Measurements from ENCODE around the gene KCNQ1. TPM values are rescaled to one million over a fixed set of nuclear protein-coding genes. Genes with fewer than 3 reads are reported as not detected.

Gene KCNQ1
- total and polyA plus RNA-seq, 2 donors (not counting 1 experiment from before 2014, with no cell fraction given): not detected

DNA sequence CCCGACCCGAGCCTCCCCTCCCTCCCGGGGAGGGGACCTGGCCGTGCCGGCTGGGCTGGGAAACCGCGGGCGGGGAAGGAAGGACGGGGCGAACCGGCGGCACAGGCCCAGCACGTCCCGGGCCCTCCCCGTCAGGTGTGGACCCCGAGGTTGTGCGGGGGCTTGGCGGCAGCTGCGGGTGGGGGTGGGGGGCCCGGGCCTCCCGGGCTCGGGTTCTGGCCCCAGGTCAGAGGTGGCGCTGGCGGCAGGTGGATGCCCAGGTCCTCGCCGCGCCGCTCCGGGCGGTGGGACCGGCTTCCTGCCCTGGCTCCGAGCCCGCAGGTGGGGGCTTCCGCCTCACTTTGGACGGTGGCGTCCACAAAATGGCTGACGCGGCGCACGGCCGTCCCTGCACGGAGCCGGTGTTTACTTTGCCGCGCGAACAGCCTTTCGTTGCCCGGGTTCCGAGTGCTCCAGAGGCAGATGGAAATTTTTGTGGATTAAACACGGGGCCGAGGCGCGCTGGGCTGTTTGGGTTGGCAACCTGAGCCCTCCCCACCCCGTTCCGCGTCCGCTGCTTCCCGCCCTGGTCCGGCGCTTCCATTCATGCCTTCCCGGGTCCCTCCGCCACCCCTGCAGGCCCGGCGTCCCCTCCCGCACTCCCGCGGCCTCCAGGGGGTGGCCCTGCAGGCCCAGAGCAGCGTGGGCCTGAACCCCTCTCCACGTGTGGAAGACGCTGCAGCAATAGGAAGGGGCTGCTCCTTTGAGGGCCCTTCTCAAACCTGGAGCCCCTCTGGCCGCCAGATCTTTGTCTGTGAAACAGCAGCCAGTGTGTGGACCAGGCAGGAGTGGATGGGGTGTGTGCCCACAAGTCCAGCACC, 346.9 kb downstream of the KCNQ1 start:
- H3K4me2 ChIP-seq (ENCODE audit: extremely low read depth, insufficient read depth, low read length): no peak overlapping the region
- H3K36me3 ChIP-seq (ENCODE audit: control insufficient read depth, insufficient read depth, low read length): no peaks in the 10 kb centered on the region
- H2AFZ ChIP-seq (ENCODE audit: low read length): no peak overlapping the region
- no peaks in the 10 kb centered on the region for H3K4me1 ChIP-seq (ENCODE audit: control insufficient read depth, extremely low read depth, insufficient read depth, low read length)
- no peak overlapping the region for H3K9ac ChIP-seq (ENCODE audit: insufficient read depth, low read length)
- peak overlapping the region in 1 of 4 experiments; percentile 32 for H3K4me3 ChIP-seq (replicated peaks in 1 of 4; ENCODE audit: control extremely low read depth in 1 of 4, insufficient read depth in 1 of 4, low read depth in 3 of 4, low read length in 4 of 4)
- no peaks in the 10 kb centered on the region for H4K20me1 ChIP-seq (ENCODE audit: control insufficient read depth, extremely low read depth, insufficient read depth, low read length)
- H3K27ac ChIP-seq (ENCODE audit: insufficient read depth, low read length): no peak overlapping the region
- TF ChIP-seq, protein P1, sequence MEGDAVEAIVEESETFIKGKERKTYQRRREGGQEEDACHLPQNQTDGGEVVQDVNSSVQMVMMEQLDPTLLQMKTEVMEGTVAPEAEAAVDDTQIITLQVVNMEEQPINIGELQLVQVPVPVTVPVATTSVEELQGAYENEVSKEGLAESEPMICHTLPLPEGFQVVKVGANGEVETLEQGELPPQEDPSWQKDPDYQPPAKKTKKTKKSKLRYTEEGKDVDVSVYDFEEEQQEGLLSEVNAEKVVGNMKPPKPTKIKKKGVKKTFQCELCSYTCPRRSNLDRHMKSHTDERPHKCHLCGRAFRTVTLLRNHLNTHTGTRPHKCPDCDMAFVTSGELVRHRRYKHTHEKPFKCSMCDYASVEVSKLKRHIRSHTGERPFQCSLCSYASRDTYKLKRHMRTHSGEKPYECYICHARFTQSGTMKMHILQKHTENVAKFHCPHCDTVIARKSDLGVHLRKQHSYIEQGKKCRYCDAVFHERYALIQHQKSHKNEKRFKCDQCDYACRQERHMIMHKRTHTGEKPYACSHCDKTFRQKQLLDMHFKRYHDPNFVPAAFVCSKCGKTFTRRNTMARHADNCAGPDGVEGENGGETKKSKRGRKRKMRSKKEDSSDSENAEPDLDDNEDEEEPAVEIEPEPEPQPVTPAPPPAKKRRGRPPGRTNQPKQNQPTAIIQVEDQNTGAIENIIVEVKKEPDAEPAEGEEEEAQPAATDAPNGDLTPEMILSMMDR (conservative IDR thresholded peaks at IDR 0.05 in 1 of 2, IDR thresholded peaks at IDR 0.05 in 1 of 2; ENCODE audit: low read depth in 1 of 2, low read length in 2 of 2): no peak
- no peak for TF ChIP-seq EZH2 (IDR thresholded peaks at IDR 0.05; ENCODE audit: low read length, missing control alignments)
- H3K79me2 ChIP-seq (ENCODE audit: control insufficient read depth, insufficient read depth, low read length): no peaks in the 10 kb centered on the region
- H3K27me3 ChIP-seq (ENCODE audit: control insufficient read depth, insufficient read depth, low read length): peaks cover 5% of the 10 kb centered on the region
- no peak for DNase-seq (ENCODE audit: low read depth in 2 of 2)
- no peaks in the 10 kb centered on the region for H3K9me3 ChIP-seq (ENCODE audit: control insufficient read depth, insufficient read depth, low read depth, low read length)

DNA sequence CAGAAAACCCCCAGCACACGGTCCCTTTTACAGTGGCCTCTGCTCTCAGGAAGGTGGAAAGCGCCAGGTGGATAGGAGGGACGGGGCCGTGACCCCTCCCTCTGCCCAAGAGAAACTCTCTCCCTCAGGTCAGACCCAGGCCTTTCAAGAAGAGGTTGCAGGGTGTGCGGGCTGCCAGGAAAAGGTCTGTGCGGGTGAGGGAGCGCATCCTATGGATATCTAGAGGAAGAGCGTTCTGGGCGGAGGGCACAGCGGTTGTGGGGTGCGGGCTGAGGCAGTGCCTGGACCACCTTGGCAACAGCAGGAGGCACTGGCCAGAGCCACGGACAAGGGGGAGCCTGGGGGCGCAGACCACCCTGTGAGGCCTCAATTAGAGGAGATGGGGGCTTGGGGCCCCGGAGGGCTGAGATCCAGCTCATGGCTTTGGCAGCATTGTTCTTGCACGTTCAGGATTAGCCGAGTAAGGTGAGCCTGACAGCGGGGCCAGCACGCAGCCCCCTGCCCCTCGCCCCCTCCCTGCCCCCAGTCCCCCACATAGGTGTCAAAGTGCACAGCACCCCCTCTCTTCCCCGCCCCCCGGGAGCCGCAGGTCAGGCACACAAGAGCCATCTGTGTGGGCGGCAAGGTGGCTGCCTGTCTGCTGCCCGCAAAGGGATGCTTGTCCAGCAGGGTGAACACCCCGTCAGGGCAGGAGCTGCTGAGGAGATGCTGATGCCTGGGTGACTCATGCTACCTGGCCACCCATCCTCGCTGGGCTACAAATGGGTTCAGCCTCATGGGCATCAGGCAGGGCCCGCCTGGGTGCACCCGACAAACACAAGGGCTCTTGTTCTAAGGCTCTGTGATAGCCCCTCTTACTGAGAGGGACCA, 347.8 kb downstream of the KCNQ1 start:
- no peak overlapping the region for H3K9ac ChIP-seq (ENCODE audit: insufficient read depth, low read length)
- H3K9me3 ChIP-seq (ENCODE audit: control insufficient read depth, insufficient read depth, low read depth, low read length): no peaks in the 10 kb centered on the region
- H3K27ac ChIP-seq (ENCODE audit: insufficient read depth, low read length): no peak overlapping the region
- H3K27me3 ChIP-seq (ENCODE audit: control insufficient read depth, insufficient read depth, low read length): peaks cover 5% of the 10 kb centered on the region
- no peak for DNase-seq (ENCODE audit: low read depth in 2 of 2)
- no peaks in the 10 kb centered on the region for H4K20me1 ChIP-seq (ENCODE audit: control insufficient read depth, extremely low read depth, insufficient read depth, low read length)
- H2AFZ ChIP-seq (ENCODE audit: low read length): no peak overlapping the region
- no peak overlapping the region for H3K4me3 ChIP-seq (replicated peaks in 1 of 4; ENCODE audit: control extremely low read depth in 1 of 4, insufficient read depth in 1 of 4, low read depth in 3 of 4, low read length in 4 of 4)
- H3K36me3 ChIP-seq (ENCODE audit: control insufficient read depth, insufficient read depth, low read length): no peaks in the 10 kb centered on the region
- TF ChIP-seq, protein P1 (conservative IDR thresholded peaks at IDR 0.05 in 1 of 2, IDR thresholded peaks at IDR 0.05 in 1 of 2; ENCODE audit: low read depth in 1 of 2, low read length in 2 of 2): no peak
- TF ChIP-seq EZH2 (IDR thresholded peaks at IDR 0.05; ENCODE audit: low read length, missing control alignments): no peak
- no peak overlapping the region for H3K4me2 ChIP-seq (ENCODE audit: extremely low read depth, insufficient read depth, low read length)
- no peaks in the 10 kb centered on the region for H3K79me2 ChIP-seq (ENCODE audit: control insufficient read depth, insufficient read depth, low read length)
- no peaks in the 10 kb centered on the region for H3K4me1 ChIP-seq (ENCODE audit: control insufficient read depth, extremely low read depth, insufficient read depth, low read length)

DNA sequence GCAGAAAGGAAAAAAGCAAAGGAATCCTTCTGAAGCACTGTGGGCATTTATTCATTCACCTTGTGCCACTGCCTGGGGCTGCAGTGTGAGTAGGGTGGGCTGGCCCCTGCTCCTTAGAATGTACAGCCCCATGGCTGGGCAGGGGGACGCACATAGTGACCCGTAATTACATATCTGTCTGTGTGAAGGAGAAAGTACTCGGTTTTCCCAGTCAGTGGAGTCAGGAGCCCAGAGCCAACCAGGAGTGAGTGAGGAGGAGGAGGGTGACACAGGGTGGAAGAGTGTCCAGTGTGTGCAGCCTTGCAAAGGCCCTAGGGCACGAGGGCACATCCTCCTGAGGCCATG, 348.9 kb downstream of the KCNQ1 start:
- Histone ChIP-seq H3K4me2 (ENCODE audit: extremely low read depth, insufficient read depth, low read length) (no peak overlapping the region), H3K27me3 (ENCODE audit: control insufficient read depth, insufficient read depth, low read length) (peaks cover 7% of the 10 kb centered on the region), H4K20me1 (ENCODE audit: control insufficient read depth, extremely low read depth, insufficient read depth, low read length) (no peaks in the 10 kb centered on the region), H3K9ac (ENCODE audit: insufficient read depth, low read length) (no peak overlapping the region), H3K79me2 (ENCODE audit: control insufficient read depth, insufficient read depth, low read length) (no peaks in the 10 kb centered on the region), H3K4me1 (ENCODE audit: control insufficient read depth, extremely low read depth, insufficient read depth, low read length) (peaks cover under 1% of the 10 kb centered on the region), H3K9me3 (ENCODE audit: control insufficient read depth, insufficient read depth, low read depth, low read length) (no peaks in the 10 kb centered on the region), H3K27ac (ENCODE audit: insufficient read depth, low read length) (no peak overlapping the region), H3K4me3 (replicated peaks in 1 of 4; ENCODE audit: control extremely low read depth in 1 of 4, insufficient read depth in 1 of 4, low read depth in 3 of 4, low read length in 4 of 4) (no peak overlapping the region), H2AFZ (ENCODE audit: low read length) (no peak overlapping the region), H3K36me3 (ENCODE audit: control insufficient read depth, insufficient read depth, low read length) (no peaks in the 10 kb centered on the region)
- TF ChIP-seq, protein P1 (conservative IDR thresholded peaks at IDR 0.05 in 1 of 2, IDR thresholded peaks at IDR 0.05 in 1 of 2; ENCODE audit: low read depth in 1 of 2, low read length in 2 of 2): no peak
- TF ChIP-seq EZH2 (IDR thresholded peaks at IDR 0.05; ENCODE audit: low read length, missing control alignments): no peak
- no peak for DNase-seq (ENCODE audit: low read depth in 2 of 2)

Data from fibroblast of lung (primary cell).